Measurements from ENCODE around the gene UGT1A3.
"Not testable (repeated sequence)": the region's sequence is repeated elsewhere in the genome, so short reads cannot be mapped to it uniquely, and the experiment has no call there.

UGT1A3 gene

DNA sequence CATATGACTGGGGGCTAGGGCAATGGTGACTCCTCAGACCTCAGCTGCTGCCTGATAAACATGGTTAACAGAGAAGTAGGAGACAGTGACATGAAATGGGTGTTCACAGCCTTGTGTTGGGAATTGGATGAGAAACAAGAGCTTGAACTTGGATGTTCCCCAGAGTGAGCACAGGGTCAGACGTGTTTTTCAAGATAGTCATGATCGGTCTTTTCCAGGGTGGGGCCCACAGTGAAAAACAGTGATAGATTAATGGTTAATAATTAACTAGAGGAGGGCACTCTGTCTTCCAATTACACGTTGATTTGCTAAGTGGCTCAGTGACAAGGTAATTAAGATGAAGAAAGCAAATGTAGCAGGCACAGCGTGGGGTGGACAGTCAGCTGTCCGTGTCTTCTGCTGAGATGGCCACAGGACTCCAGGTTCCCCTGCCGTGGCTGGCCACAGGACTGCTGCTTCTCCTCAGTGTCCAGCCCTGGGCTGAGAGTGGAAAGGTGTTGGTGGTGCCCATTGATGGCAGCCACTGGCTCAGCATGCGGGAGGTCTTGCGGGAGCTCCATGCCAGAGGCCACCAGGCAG is at the start of gene UGT1A3:
UGT1A3 (plus strand) TSS at position 320 of the 579 bp plus-strand sequence; CDS start at position 405, 85 bp downstream.
- DNase-seq, result no peak

DNA sequence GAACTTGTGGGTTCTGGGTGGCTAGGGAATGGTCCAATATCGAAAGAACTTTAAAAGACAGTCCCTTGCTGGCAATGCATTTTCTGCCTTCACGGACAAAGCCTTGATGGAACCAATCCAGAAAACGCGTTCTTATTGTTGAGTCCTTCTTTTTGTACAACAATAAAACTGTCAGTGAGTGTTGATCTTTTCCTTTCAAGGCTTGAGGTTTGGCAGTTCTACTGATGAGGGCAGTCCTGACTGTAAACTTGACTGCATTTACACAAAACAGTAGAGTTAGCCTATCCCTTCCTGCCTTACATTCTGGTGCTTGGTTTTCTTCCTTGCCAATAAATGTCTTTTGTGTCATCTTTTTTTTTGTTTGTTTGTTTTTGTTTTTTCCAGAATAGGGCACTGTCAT is 49.6 kb upstream of the UGT1A3 start:
- no peak for DNase-seq

DNA sequence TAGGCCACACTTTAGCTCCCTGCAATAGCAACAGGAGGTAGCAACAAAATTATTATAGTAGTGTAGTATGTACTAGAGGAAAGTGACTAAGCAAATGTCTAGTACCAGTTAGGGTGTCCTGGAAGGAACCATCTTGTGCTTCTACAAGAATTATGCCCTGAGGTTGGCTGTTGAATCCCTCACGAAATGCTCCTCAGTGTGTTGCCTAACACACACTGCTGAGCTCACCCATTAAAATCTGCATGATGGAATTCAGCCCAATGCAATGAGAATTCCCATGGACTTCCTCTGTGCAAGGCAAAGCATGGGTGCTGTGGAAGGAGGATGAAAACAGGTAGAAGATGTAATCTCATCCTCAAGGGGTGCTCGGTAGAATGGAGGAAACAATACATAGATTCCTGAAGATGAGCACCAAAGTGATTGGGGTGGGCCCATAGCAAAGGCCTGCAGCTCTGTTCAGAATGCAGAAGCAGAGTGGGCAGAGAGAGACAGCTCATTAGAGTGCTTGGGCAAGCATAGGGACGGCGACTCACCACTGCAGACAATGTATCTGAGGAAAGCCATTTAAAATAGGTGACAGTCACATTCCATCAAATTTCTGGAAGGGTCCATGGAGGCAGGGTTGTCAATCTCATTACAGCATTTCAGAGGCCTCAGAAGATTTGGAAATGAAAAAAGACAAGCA is 48.3 kb upstream of the UGT1A3 start:
- no peak for DNase-seq

DNA sequence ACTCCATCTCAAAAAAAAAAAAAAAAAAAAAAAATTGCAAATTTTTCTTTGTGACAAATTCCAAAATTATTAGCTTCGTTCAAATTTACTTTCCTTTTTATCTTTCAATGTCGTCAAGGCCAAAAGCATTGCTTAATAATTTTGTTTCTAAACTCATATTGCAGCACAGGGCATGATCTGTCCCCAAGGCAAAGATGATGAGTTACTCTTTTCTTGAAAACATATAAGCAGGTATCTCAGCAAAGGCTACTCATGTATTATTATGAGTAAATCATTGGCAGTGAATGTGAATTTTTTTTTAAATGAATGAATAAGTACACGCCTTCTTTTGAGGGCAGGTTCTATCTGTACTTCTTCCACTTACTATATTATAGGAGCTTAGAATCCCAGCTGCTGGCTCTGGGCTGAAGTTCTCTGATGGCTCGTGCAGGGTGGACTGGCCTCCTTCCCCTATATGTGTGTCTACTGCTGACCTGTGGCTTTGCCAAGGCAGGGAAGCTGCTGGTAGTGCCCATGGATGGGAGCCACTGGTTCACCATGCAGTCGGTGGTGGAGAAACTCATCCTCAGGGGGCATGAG is 47.2 kb upstream of the UGT1A3 start, which contains the start of gene UGT1A7:
UGT1A7 (plus strand) TSS at position 381 of the 579 bp plus-strand sequence; CDS start at position 418, 37 bp downstream.
- DNase-seq, result no peak

DNA sequence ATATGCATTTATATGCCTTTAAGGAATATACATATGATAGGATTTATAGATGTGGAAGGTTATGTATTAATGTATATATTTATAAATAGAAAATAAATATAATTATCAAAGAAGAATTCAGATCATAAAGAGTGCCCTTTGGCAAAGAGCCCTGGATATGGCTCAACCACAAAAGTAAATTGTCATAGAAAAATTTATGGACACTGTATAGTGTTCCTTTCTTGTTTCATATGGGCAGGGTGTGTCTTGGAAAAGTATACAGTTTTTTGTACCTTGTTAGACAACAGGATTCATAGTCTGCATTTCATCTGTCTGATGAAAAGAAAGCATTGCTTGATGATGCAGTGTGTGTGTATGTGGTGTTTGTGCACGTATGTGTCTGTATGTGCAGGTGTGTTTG is 44.2 kb upstream of the UGT1A3 start:
- DNase-seq, result no peak

DNA sequence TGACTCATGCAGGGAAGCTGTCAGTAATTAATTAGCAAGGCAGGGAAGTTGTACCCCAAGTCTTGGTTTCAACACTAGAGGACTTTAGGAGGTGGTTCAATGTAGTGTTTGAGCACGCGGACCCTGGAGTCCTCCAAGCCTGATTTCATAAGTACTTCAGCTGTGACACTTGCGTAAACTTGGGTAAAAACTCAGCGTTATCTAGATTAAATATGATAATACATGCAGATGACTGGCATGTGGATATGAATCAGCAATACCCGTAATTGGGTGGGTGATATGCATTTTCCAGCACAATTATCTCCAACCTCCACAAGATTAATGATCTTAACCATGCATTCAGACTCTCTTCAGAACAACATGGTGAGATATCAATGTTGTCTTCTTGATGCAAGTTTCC is 41.9 kb upstream of the UGT1A3 start:
- no peak for DNase-seq

- DNase-seq, result no peak
These were observed 40.5 kb upstream of the UGT1A3 start for GRCh38 chr2:233688341-233688740.

GRCh38 chr2:233689031-233689430 is 39.8 kb upstream of the UGT1A3 start:
- no peak for DNase-seq

DNA sequence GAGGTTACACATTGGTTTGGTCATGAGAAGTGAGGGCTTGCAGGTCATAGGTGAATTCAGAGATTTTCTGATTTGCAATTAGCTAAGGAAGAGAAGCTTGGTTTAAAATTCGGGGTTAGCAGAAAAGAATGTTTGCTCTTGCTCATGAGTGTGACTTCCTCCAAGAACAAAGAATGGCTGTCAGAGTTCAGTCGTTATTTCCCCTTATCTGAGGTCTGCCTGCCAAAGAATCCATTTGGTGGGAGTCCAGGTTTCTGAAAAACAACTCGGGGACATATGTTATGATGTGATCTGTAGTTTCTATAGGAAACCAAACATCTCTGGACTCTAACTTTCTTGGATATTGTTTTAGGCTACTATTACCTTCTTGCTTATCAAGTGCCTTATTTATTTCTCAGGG is 39.3 kb upstream of the UGT1A3 start:
- DNase-seq, result no peak

DNA sequence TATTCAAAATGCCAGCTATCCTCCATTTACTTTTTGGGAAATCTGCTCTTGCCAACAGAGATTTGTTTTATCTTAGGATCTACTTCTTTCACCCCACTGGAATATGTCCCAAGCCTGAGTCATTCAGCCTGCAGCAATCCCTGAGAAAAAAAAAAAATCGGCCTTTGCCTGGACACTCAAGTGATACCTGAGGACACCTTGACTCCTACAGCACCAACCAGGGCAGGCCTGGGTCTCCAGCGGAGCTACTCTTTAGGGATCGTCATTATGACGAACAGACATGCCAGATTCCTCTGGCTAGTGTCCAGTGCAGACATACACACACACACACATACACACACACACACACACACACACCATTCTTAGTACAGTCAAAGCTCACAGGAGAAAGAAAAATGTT is 38.4 kb upstream of the UGT1A3 start:
- no peak for DNase-seq

- no peak for DNase-seq
These were observed 37.1 kb upstream of the UGT1A3 start for GRCh38 chr2:233691443-233692433.

GRCh38 chr2:233692648-233693047 is 36.2 kb upstream of the UGT1A3 start, which contains the start of gene UGT1A6:
TSS of gene UGT1A6 (plus strand) at chr2:233692890. CDS start at chr2:233693005, 115 bp downstream.
- DNase-seq, result no peak

DNA sequence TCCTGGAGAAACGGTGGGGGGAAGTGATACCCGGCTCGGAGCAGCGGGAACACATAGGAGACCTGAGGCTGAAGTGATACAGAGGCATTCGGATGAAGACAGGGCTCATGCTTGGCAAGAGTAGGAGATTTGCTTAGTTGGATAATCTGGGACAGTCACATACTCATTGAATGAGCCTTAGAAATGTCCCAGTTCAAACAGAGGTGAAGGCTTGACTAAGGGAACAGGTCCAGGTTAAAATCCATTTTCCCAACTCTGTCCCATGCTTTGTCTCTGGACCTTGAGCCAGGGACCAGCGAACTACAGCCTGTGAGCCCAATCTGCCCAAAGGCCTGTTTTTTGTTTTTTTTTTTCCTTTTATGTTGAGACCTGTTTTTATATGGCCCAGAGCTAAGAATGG is 34.9 kb upstream of the UGT1A3 start:
- DNase-seq, result no peak

DNA sequence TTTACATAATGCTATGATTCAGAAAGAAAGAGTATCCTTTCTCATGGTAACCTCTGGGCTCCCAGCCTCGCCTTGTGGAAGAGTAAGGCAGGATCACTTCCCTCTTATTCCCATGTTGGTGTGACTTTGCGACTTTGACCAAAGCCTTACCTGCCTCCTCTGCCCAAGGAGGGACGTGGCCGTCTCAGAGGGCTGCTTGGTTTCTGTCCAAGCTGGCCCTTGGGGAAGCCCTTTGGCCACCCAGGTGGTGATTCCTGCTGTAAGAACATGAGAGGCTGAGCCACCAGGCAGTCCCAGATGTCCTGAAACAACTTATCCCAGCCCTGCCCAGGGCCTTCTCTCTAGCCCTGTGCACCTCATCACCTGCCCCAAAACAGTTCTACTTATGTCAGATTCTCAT is 30.1 kb upstream of the UGT1A3 start:
- no peak for DNase-seq

DNA sequence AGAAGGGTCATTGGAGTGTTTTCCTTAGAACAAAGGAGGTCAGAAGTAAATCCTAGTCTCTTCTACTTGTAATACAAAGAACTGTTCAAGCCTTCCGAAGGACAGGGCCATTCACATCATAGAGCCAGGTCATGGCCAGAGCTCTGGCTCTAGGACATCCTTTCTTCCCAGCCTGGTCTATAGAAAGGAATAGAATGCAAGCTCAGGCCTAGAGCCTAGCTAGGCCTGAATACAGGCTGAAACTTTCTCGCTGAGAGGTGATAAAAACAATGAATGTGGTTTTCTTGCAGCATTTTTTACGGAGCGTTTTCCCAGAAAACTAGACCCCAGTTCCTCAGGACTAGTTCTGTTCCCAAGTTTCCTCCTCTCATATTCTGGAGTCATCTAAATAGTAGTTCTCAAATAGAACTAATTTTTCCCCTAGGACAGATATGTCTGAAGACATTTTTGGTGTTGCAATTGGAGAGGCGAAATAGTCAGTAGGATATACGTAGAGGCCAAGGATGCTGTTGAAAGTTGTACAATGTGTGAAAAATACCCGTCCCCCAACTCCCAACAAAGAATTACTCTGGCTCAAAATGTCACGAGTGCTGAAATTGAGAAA is 29.3 kb upstream of the UGT1A3 start:
- DNase-seq, result no peak

DNA sequence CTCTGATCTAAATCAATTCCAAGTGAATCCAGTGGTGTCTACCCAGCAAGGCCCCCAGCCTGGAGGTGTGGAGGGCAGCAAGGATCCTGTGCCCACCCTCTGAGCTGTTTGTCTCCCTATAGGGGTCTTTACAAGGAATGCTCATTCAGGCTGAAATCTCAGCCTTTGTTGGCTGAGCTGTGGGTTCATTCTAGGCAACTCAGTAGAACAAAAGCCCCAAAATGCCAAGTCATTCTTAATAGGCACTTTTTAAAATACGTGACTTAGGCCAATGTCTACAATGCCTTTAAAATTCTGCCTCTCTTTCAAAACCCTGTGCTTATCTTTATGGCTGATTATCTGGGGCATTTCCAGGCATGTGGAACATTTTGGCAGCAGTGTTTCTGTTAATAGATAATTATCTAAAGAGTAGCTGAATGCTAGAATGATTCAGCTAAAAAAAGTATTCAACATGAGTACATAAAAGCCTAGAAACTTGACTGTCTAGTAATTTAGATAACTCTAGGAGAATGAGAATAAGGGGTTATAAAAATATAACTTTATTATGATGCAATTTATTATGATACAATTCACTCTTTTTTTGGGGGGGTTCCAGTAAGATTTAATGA is 28.7 kb upstream of the UGT1A3 start:
- no peak for DNase-seq

GRCh38 chr2:233700842-233701241 is 28.0 kb upstream of the UGT1A3 start:
- DNase-seq, result not testable (repeated sequence)

DNA sequence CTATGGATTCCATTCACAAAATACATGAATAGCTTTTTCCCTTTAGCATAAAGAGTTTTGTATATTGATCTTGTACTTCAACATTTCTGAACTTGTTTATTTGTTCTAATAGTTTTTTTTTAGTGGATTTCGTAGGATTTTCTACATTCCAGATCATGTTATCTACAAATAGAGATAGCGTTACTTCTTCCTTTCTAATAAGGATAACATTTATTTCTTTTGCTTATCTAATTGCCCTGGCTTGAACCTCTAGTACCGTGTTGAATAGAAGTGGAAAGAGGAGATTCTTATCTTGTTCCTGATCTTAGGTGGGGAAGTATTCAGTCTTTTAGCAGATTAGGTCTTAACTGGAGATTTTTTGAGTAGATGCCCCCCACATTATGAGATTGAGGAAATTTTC is 26.6 kb upstream of the UGT1A3 start:
- DNase-seq, result no peak

GRCh38 chr2:233705911-233706506 is 22.8 kb upstream of the UGT1A3 start:
- DNase-seq, result no peak

DNA sequence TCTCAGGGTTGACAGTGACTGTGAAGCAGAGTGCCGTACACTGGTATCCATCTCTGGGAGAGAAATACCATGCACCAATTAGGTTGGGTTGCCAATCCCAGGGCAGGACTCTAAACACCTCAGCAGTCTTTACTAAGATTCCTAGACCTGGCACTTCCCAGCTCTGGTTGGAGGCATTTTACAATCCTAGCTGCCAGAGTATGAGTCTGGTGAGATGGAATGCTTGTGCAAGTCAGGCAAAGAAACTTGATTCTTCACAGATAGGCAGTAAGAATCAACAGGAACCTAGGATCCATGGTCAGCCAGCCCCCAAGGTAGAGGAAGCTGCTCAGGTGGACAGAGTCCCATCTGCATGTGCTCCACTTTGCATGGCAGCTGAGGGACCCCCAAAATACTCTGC is 22.1 kb upstream of the UGT1A3 start:
- DNase-seq, result no peak

- no peak for DNase-seq
These were observed 20.8 kb upstream of the UGT1A3 start for GRCh38 chr2:233707940-233708644.

All from activated naive CD4-positive, alpha-beta T cell (primary cell).